Measurements from ENCODE around the gene CXXC1. TPM values are rescaled to one million over a fixed set of nuclear protein-coding genes. Genes with fewer than 3 reads are reported as not detected.

The CXXC1 gene
- total and polyA plus RNA-seq, 2 of the 13 experiments (the other 11 are each of a cell fraction or from before 2014, with no cell fraction given): 32.9 to 39.0 TPM

- TF ChIP-seq ZNF142 (CRISPR knock-in tag; IDR thresholded peaks at IDR 0.05) (no peak), DMAP1 (CRISPR knock-in tag; IDR thresholded peaks at IDR 0.05) (peak; percentile 65; the same call in 1 of the 2 replicates), ZBTB7A (CRISPR knock-in tag; IDR thresholded peaks at IDR 0.05) (peak; percentile 84; the same call in 1 of the 2 replicates), BCL3 (CRISPR knock-in tag; IDR thresholded peaks at IDR 0.05) (peak; percentile 30; the same call in 1 of the 2 replicates), AFF4 (CRISPR knock-in tag; IDR thresholded peaks at IDR 0.05) (peak; percentile 60; the same call in 1 of the 2 replicates), SALL2 (CRISPR knock-in tag; IDR thresholded peaks at IDR 0.05) (peak; percentile 81), PLSCR1 (CRISPR knock-in tag; IDR thresholded peaks at IDR 0.05; ENCODE audit: borderline replicate concordance) (no peak), DZIP1 (CRISPR knock-in tag; IDR thresholded peaks at IDR 0.05) (no peak), MAX (IDR thresholded peaks at IDR 0.05) (peak; percentile 93), CHCHD3 (CRISPR knock-in tag; IDR thresholded peaks at IDR 0.05) (no peak; the same call in 1 of the 2 replicates), PCBP1 (IDR thresholded peaks at IDR 0.05; ENCODE audit: borderline replicate concordance, low read depth, low read length) (0 out of 2 replicates have a peak, but pooled peaks have one; percentile 16), ZNF766 (CRISPR knock-in tag; IDR thresholded peaks at IDR 0.05; ENCODE audit: borderline replicate concordance) (peak; percentile 40; the same call in 1 of the 2 replicates), ZBTB21 (CRISPR knock-in tag; IDR thresholded peaks at IDR 0.05) (peak; percentile 56; the same call in 1 of the 2 replicates)
Measured at GRCh38 chr18:50281295-50281971, 6.1 kb downstream of the CXXC1 start, which contains the start of gene MBD1 (continued).
